MM.1S (cell line): Measurements from ENCODE around the gene NCEH1.

Experiments
- EZH2 ChIP-seq: fragments of 300-600 bp; sonication (generic); optimal IDR thresholded peaks from 2 replicates; pipeline ENCODE3; 2017; ENCODE audit warnings: low read depth, mild to moderate bottlenecking, antibody characterized with exemption, low read length, mixed read lengths
- EZH2phosphoT487 ChIP-seq: fragments of 300-600 bp; sonication (generic); IDR thresholded peaks from 2 replicates; pipeline ENCODE4 v1.6.1; 2018; ENCODE audit warnings: antibody characterized with exemption, low read length
- TF ChIP-seq, protein P1 (sequence below): fragments of 300-600 bp; sonication (generic); IDR thresholded peaks from 2 replicates; pipeline ENCODE4 v1.5.1; 2016; ENCODE audit warnings: antibody characterized with exemption, low read length, mixed read lengths

DNA sequence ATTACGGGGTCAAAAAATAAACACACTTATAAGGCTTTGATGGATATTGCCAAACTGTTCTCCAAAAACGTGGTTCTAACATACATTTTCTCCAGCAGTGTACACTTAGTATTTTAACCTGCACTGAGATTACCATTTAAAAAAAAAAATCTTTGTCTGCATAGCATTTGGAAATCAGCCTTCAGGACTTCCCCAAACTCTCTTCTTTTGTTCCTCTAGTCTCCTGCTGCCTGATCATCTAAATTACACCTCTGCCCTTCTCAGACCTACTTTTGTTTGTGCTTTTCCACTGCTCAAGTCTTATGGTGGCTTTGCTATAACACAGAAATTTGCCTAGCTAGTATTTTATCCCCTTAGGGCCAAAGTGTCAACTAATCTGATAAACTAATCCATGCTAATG, 3.8 kb downstream of the NCEH1 start:
- no peak for TF ChIP-seq EZH2phosphoT487
- TF ChIP-seq, protein P1, sequence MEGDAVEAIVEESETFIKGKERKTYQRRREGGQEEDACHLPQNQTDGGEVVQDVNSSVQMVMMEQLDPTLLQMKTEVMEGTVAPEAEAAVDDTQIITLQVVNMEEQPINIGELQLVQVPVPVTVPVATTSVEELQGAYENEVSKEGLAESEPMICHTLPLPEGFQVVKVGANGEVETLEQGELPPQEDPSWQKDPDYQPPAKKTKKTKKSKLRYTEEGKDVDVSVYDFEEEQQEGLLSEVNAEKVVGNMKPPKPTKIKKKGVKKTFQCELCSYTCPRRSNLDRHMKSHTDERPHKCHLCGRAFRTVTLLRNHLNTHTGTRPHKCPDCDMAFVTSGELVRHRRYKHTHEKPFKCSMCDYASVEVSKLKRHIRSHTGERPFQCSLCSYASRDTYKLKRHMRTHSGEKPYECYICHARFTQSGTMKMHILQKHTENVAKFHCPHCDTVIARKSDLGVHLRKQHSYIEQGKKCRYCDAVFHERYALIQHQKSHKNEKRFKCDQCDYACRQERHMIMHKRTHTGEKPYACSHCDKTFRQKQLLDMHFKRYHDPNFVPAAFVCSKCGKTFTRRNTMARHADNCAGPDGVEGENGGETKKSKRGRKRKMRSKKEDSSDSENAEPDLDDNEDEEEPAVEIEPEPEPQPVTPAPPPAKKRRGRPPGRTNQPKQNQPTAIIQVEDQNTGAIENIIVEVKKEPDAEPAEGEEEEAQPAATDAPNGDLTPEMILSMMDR: no peak
- TF ChIP-seq EZH2: no peak
